K562 (cell line): ENCODE measurements around the gene CMIP. TPM values are rescaled to one million over a fixed set of nuclear protein-coding genes. Genes with fewer than 3 reads are reported as not detected.

Source experiments
- CTBP1 ChIP-seq: fragments of 450-650 bp; IDR thresholded peaks from 2 replicates; pipeline ENCODE4 v1.6.1; 2016; ENCODE audit warnings: borderline replicate concordance
- DNMT1 ChIP-seq: fragments of 450-650 bp; IDR thresholded peaks from 2 replicates; pipeline ENCODE4 v1.6.1; 2016; ENCODE audit warnings: antibody characterized with exemption, mild to moderate bottlenecking
- EP400 ChIP-seq: fragments of 450-650 bp; IDR thresholded peaks from 2 replicates; pipeline ENCODE4 v1.6.1; 2017; ENCODE audit warnings: antibody characterized with exemption, mild to moderate bottlenecking, moderate library complexity
- HEY1 ChIP-seq: fragments of 250-450 bp; sonication (Bioruptor Pico); IDR thresholded peaks from 2 replicates; pipeline ENCODE4 v1.5.0; 2020; ENCODE audit warnings: mild to moderate bottlenecking, moderate library complexity, borderline replicate concordance
- IFI16 ChIP-seq: fragments of 250-450 bp; sonication (Bioruptor Pico); IDR thresholded peaks from 2 replicates; pipeline ENCODE4 v2.1.2; 2022; ENCODE audit warnings: mild to moderate bottlenecking, inconsistent platforms
- MIER1 ChIP-seq: fragments of 450-650 bp; IDR thresholded peaks from 2 replicates; pipeline ENCODE4 v1.6.1; 2016; ENCODE audit warnings: antibody characterized with exemption, mild to moderate bottlenecking, low read depth
- NELFE ChIP-seq: IDR thresholded peaks from 2 replicates; pipeline ENCODE4 v1.6.1; 2011; ENCODE audit warnings: mild to moderate bottlenecking; ENCODE audit not compliant: insufficient read depth, insufficient read length
- PHF21A ChIP-seq: fragments of 450-650 bp; IDR thresholded peaks from 2 replicates; pipeline ENCODE4 v1.6.1; 2017; ENCODE audit warnings: low read depth, borderline replicate concordance
- RFX1 ChIP-seq: fragments of 450-650 bp; IDR thresholded peaks from 2 replicates; pipeline ENCODE4 v1.6.1; 2016; ENCODE audit warnings: mild to moderate bottlenecking, moderate library complexity
- SMARCA5 ChIP-seq: fragments of 450-650 bp; IDR thresholded peaks from 2 replicates; pipeline ENCODE4 v1.6.1; 2016
- TSC22D4 ChIP-seq: fragments of 450-650 bp; IDR thresholded peaks from 2 replicates; pipeline ENCODE4 v1.6.1; 2016; ENCODE audit warnings: missing genetic modification characterization, missing biosample characterization, control low read depth
- XRCC4 ChIP-seq: IDR thresholded peaks from one replicate; pipeline ENCODE4 v1.6.1; 2011; ENCODE audit not compliant: insufficient read depth, insufficient read length; ENCODE audit errors: extremely low read depth
- ZNF253 ChIP-seq: fragments of 250-450 bp; sonication (Bioruptor Pico); conservative IDR thresholded peaks from 2 replicates; pipeline ENCODE4 v1.6.1; 2021; ENCODE audit warnings: mild to moderate bottlenecking
- polyA plus RNA-seq, 8 experiments: library from polyadenylated mRNA; depleted of rRNA in 4 of 8; stranded (reverse) in 5 of 8; unstranded in 3 of 8; fragments of >200 nt; fragmentation: Nextera tagmentation in 2 of 8; fragmentation: Illumina TruSeq in 1 of 8; extraction: Ambion mirVana in 2 of 8; extraction: Trizol in 1 of 8; gene quantifications; 2 replicates each; pipeline versions ENCODE4 v1.2.1 to v1.2.3, GENCODE V29; 2011 to 2014; ENCODE audit warnings: inconsistent platforms in 1 of 8, missing spikeins in 1 of 8
- total RNA-seq, 7 experiments: library from RNA; depleted of rRNA in 6 of 7; stranded (reverse); fragments of >200 nt in 6 of 7; fragmentation: Illumina TruSeq in 2 of 7; extraction: Trizol in 2 of 7; gene quantifications; 2 replicates each; pipeline versions ENCODE4 v1.2.1 to v1.2.3, GENCODE V29; 2011 to 2021; ENCODE audit warnings: low replicate concordance in 1 of 7
- TF ChIP-seq, protein P1 (sequence below), 2 experiments: fragments of 150-350 bp in 1 of 2; IDR thresholded peaks; 2 replicates each; pipeline ENCODE4 v1.6.1; 2012 to 2016; ENCODE audit warnings: low read depth in 2 of 2, low read length in 2 of 2, mild to moderate bottlenecking in 1 of 2, moderate library complexity in 1 of 2
- TF ChIP-seq, protein P2 (sequence below): fragments of 250-450 bp; sonication (Bioruptor Pico); IDR thresholded peaks from 2 replicates; pipeline ENCODE4 v1.6.1; 2021; ENCODE audit warnings: mild to moderate bottlenecking
- TF ChIP-seq, protein P3 (sequence below): IDR thresholded peaks from 3 replicates; pipeline ENCODE4 v1.6.1; 2011; ENCODE audit warnings: borderline replicate concordance, mild to moderate bottlenecking; ENCODE audit not compliant: insufficient read length, insufficient read depth
- TF ChIP-seq, protein P4 (sequence below): sonication (generic); formaldehyde crosslinking; IDR thresholded peaks from 2 replicates; pipeline ENCODE4 v1.8.0; 2022; ENCODE audit warnings: mild to moderate bottlenecking, missing genetic modification reagents

CMIP gene
- total and polyA plus RNA-seq, 9 of the 15 experiments (the other 6 are each of a cell fraction or from before 2014, with no cell fraction given): 0.94 to 82.5 (median 10.3) TPM

DNA sequence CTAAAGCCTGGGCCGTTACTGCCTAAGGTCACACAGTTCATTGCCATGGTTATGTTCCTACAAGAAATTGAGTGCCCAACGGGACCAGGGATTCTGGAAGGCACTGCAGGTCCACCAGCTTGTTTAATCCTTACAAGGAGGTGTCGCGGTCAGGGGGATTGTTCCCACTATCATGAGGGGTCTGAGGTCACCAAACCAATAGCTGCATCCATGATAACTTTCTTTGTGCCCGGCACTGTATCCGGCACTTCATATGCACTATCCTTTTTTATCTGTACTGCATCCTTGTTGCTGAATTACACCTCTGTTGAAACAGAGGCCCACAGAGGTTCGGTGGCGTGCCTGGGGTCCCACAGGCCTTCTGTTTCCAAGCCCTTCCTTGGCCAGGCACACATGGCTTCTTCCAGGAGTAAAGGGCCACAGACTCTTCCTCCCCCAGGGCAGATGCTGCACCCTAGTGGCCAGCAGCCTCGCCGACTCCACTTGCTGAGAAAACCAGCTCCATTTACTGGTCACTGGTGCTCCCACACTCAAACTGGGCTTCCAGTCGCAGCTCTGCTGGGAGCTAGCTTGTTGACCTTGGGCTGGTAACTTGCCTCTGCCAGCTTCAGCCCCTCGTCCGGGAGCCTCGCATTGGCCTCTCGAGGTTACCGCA lies 252.5 kb downstream of the CMIP start (continued):
- TF ChIP-seq CTBP1: peak; percentile 41; the same call in 1 of the 2 replicates
- TF ChIP-seq HEY1 (CRISPR knock-in tag): no peak
- no peak for TF ChIP-seq RFX1
- no peak for TF ChIP-seq PHF21A
- TF ChIP-seq ZNF253 (CRISPR knock-in tag): no peak
- TF ChIP-seq DNMT1: no peak
- TF ChIP-seq, protein P1, sequence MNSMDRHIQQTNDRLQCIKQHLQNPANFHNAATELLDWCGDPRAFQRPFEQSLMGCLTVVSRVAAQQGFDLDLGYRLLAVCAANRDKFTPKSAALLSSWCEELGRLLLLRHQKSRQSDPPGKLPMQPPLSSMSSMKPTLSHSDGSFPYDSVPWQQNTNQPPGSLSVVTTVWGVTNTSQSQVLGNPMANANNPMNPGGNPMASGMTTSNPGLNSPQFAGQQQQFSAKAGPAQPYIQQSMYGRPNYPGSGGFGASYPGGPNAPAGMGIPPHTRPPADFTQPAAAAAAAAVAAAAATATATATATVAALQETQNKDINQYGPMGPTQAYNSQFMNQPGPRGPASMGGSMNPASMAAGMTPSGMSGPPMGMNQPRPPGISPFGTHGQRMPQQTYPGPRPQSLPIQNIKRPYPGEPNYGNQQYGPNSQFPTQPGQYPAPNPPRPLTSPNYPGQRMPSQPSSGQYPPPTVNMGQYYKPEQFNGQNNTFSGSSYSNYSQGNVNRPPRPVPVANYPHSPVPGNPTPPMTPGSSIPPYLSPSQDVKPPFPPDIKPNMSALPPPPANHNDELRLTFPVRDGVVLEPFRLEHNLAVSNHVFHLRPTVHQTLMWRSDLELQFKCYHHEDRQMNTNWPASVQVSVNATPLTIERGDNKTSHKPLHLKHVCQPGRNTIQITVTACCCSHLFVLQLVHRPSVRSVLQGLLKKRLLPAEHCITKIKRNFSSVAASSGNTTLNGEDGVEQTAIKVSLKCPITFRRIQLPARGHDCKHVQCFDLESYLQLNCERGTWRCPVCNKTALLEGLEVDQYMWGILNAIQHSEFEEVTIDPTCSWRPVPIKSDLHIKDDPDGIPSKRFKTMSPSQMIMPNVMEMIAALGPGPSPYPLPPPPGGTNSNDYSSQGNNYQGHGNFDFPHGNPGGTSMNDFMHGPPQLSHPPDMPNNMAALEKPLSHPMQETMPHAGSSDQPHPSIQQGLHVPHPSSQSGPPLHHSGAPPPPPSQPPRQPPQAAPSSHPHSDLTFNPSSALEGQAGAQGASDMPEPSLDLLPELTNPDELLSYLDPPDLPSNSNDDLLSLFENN (IDR thresholded peaks at IDR 0.05; ENCODE audit: low read depth in 2 of 2, low read length in 2 of 2): 0 out of 4 replicates have a peak, but pooled peaks of 1 of the 2 experiments have one; percentile 25
- no peak for TF ChIP-seq XRCC4
- no peak for TF ChIP-seq SMARCA5
- TF ChIP-seq IFI16: no peak
- TF ChIP-seq, protein P2, sequence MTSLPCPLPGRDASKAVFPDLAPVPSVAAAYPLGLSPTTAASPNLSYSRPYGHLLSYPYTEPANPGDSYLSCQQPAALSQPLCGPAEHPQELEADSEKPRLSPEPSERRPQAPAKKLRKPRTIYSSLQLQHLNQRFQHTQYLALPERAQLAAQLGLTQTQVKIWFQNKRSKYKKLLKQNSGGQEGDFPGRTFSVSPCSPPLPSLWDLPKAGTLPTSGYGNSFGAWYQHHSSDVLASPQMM (CRISPR knock-in tag): no peak
- TF ChIP-seq TSC22D4 (tag): no peak
- TF ChIP-seq MIER1: no peak
- TF ChIP-seq NELFE: no peak
- TF ChIP-seq, protein P3, sequence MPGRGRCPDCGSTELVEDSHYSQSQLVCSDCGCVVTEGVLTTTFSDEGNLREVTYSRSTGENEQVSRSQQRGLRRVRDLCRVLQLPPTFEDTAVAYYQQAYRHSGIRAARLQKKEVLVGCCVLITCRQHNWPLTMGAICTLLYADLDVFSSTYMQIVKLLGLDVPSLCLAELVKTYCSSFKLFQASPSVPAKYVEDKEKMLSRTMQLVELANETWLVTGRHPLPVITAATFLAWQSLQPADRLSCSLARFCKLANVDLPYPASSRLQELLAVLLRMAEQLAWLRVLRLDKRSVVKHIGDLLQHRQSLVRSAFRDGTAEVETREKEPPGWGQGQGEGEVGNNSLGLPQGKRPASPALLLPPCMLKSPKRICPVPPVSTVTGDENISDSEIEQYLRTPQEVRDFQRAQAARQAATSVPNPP: no peak
- TF ChIP-seq EP400: no peak
- TF ChIP-seq, protein P4, sequence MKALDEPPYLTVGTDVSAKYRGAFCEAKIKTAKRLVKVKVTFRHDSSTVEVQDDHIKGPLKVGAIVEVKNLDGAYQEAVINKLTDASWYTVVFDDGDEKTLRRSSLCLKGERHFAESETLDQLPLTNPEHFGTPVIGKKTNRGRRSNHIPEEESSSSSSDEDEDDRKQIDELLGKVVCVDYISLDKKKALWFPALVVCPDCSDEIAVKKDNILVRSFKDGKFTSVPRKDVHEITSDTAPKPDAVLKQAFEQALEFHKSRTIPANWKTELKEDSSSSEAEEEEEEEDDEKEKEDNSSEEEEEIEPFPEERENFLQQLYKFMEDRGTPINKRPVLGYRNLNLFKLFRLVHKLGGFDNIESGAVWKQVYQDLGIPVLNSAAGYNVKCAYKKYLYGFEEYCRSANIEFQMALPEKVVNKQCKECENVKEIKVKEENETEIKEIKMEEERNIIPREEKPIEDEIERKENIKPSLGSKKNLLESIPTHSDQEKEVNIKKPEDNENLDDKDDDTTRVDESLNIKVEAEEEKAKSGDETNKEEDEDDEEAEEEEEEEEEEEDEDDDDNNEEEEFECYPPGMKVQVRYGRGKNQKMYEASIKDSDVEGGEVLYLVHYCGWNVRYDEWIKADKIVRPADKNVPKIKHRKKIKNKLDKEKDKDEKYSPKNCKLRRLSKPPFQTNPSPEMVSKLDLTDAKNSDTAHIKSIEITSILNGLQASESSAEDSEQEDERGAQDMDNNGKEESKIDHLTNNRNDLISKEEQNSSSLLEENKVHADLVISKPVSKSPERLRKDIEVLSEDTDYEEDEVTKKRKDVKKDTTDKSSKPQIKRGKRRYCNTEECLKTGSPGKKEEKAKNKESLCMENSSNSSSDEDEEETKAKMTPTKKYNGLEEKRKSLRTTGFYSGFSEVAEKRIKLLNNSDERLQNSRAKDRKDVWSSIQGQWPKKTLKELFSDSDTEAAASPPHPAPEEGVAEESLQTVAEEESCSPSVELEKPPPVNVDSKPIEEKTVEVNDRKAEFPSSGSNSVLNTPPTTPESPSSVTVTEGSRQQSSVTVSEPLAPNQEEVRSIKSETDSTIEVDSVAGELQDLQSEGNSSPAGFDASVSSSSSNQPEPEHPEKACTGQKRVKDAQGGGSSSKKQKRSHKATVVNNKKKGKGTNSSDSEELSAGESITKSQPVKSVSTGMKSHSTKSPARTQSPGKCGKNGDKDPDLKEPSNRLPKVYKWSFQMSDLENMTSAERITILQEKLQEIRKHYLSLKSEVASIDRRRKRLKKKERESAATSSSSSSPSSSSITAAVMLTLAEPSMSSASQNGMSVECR (CRISPR knock-in tag): peak; percentile 63
